Activated CD8-positive, alpha-beta memory T cell treated with anti-CD3 and anti-CD28 coated beads for 36 hours (primary cell): ENCODE results near the gene DNLZ. TPM values are rescaled to one million over a fixed set of nuclear protein-coding genes. Genes with fewer than 3 reads are reported as not detected.
"Not testable (repeated sequence)": the region's sequence is repeated elsewhere in the genome, so short reads cannot be mapped to it uniquely, and the experiment has no call there.

Experiments
- CTCF ChIA-PET: fragments of 350-600 bp; sonication (Branson Sonifier 250); formaldehyde crosslinking; loops from one replicate; lab custom pipeline; 2021; ENCODE audit warnings: antibody characterized with exemption; lab: Charles Lee
- POLR2A ChIA-PET: fragments of 350-600 bp; sonication (Branson Sonifier 250); formaldehyde crosslinking; loops from one replicate; lab custom pipeline; 2021; ENCODE audit warnings: antibody characterized with exemption; lab: Charles Lee
- total RNA-seq, 2 experiments: library from RNA; stranded (reverse); gene quantifications; one replicate each; pipeline ENCODE4 v1.2.3, GENCODE V29; 2021

DNLZ gene
- 10 to 100 TPM; 29.6 to 31.8 TPM for total RNA-seq

GRCh38 chr9:136363106-136363948, at the start of gene DNLZ:
DNLZ (minus strand) TSS chr9:136363744; CDS start chr9:136363714, 30 bp downstream.
- POLR2A ChIA-PET = interaction anchor here (0.6 to 1.6 kb wide), 11 partner anchors 25 to 878 kb away, joined by 3 to 11 read pairs (median 3); partner anchors contain the start of genes ENTR1, PMPCA, SNAPC4 and TUBB4B
- CTCF ChIA-PET = interaction anchor here (0.6 to 2.4 kb wide), 13 partner anchors 9 to 394 kb away, joined by 3 to 15 read pairs (median 3); partner anchors contain the start of gene SNAPC4

DNA sequence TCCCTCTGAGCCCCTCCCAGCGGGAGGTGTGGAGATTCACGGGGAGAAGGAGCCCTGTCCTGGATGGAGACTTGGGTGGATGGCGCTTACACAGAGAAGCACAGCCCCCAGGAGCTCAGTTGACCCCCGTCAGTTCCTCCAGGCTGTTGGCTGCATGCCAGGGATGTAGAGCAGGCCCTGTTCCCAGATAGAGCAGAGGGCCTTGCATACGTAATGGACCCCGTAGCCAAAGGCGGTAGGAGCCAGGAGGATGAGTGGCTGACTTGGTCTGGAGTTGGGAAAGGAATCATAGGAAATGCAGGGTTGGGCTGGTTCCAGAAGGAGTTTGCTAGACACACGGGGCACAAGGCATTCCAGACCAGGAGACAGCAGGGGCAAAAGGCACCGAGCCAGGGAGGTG, 49.4 kb upstream of the DNLZ start:
- ChIA-PET POLR2A (no interaction called here), CTCF (interaction anchor here (1.5 kb wide), 1 partner anchor 9 kb away, joined by 4 read pairs; no protein-coding TSS in a partner anchor)

- POLR2A ChIA-PET = no interaction called here
- CTCF ChIA-PET = interaction anchor here (1.5 to 3.5 kb wide), 2 partner anchors 11 to 27 kb away, joined by 4 to 24 read pairs; partner anchors contain the start of gene SNAPC4
These were observed 47.8 kb upstream of the DNLZ start for GRCh38 chr9:136411378-136411777.

DNA sequence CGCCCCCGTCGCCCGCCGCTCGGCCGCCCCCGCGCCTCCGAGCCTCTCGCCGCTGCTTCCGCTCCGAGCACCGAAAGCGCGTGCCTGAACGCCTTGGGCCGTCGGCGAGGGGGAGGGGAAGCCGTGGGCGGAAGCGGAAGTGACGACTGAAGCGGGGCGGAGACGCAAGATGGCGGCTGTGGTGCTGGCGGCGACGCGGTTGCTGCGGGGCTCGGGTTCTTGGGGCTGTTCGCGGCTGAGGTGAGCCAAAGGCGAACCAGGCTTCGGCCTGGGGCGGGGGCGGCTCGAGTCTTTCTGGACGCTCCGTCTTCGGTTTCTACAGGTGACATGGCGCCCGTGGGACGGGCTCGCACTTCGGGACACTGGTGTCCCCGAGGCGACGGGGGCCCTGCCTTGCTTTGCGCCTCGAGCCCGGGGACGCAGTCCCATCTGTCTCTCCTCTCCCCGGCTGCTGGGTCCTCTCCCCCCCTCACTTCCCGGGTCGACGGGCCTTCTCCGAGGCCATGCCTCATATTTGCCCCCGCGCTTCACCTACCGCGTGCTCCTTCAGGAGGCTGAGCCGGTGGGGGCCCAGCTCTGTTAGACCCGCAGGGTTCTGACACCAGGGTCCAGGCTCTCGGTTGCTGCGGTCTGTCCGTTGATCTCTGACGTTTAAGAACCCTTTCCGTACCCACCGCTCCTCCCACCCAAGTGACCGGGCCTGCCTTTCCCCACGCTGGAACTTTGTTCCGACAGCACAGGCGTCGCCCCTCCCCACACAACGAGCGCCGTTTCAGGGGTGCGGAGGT, 47.1 kb upstream of the DNLZ start, which contains the start of the genes ENTR1 and PMPCA:
Gene ENTR1, minus strand, starts transcription at position 115 of the 788 bp plus-strand sequence. CDS start 217 bp downstream, outside the sequence.
Gene PMPCA, plus strand, starts transcription at position 159 of the 788 bp plus-strand sequence. Its CDS starts 11 bp downstream, at position 170.
- POLR2A ChIA-PET = interaction anchor here (0.8 to 1.7 kb wide), 5 partner anchors 10 to 128 kb away, joined by 3 to 5 read pairs (median 4); partner anchors contain the start of gene DNLZ
- CTCF ChIA-PET = interaction anchor here (3.5 kb wide), 1 partner anchor 10 kb away, joined by 24 read pairs; the partner anchor contains the start of gene SNAPC4

- POLR2A ChIA-PET = interaction anchor here (0.6 to 1.7 kb wide), 7 partner anchors 9 to 320 kb away, joined by 3 to 5 read pairs (median 4); partner anchors contain the start of gene DNLZ
- CTCF ChIA-PET = interaction anchor here (0.7 to 3.5 kb wide), 4 partner anchors 10 to 287 kb away, joined by 3 to 24 read pairs (median 3); partner anchors contain the start of genes DNLZ and SNAPC4
These were observed 46.3 kb upstream of the DNLZ start for GRCh38 chr9:136409557-136410455.

DNA sequence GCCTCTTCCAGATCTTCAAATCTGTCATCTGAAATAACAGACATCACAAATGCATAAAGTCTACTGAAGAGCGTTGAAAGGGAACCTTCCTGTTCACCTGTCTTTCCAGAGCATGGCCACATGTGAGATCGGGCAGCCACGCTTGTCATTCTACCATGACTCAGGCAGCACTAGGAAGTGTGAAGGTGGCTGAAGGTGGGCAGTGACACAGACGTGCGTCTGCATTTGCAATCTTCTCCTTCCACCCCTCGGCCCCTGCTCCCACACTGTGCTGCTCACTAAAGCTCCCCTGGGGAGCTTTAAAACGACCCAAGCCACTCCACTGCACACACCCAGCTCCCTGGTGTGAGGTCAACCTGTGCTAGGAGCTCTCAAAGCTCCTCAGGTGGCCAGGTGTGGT, 44.4 kb upstream of the DNLZ start:
- POLR2A ChIA-PET = no interaction called here
- CTCF ChIA-PET = interaction anchor here (0.7 kb wide), 1 partner anchor 33 kb away, joined by 3 read pairs; no protein-coding TSS in a partner anchor

- CTCF ChIA-PET = not testable (repeated sequence)
These were observed 43.5 kb upstream of the DNLZ start for GRCh38 chr9:136407061-136407460.

DNA sequence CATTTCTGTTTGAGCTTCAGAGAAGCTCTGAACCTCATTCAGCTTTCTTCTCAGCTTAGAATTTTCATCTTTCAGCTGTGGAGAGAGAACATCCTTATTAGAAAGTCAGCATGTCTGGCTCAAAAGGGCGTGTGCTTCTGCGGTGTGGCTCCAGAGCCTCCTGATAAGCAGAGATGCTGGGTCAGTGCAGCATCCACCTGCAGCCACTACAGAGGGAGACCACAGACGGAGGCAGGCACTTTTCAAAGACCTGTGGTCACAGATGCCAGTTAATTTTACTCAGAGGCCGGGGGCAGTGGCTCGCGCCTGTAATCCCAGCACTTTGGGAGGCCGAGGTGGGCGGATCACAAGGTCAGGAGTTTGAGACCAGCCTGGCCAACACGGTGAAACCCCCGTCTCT, 42.4 kb upstream of the DNLZ start:
- POLR2A ChIA-PET, CTCF ChIA-PET: not testable (repeated sequence)

More at GRCh38 chr9:136407061-136407460, 43.5 kb upstream of the DNLZ start:
- POLR2A ChIA-PET = not testable (repeated sequence)

DNA sequence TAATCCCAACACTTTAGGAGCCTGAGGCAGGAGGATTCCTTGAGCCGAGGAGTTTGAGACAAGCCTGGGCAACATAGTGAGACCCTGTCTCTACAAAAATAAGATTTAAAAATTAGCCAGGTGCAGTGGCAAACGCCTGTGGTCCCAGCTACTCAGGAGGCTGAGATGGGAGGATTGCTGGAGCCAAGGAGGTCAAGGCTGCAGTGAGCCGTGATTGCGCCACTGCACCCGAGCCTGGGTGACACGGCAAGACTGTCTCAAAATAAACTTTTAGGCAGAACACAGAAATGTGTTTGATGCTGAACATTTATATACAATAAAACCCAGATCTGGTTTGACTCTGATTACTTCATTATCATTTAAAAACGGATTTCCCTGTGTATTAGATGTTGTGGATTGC, 41.9 kb upstream of the DNLZ start:
- ChIA-PET CTCF (no interaction called here), POLR2A (no interaction called here)

- CTCF ChIA-PET = interaction anchor here (1.3 kb wide), 1 partner anchor 19 kb away, joined by 5 read pairs; no protein-coding TSS in a partner anchor
- POLR2A ChIA-PET = no interaction called here
These were observed 41.2 kb upstream of the DNLZ start for GRCh38 chr9:136404801-136405136.

GRCh38 chr9:136403915-136404800, 40.6 kb upstream of the DNLZ start:
- ChIA-PET CTCF (interaction anchor here (0.9 to 1.6 kb wide), 7 partner anchors 9 to 41 kb away, joined by 3 to 8 read pairs (median 3); partner anchors contain the start of gene DNLZ), POLR2A (interaction anchor here (0.8 to 1.2 kb wide), 2 partner anchors 41 to 142 kb away, joined by 3 read pairs; no protein-coding TSS in a partner anchor)

- ChIA-PET POLR2A (interaction anchor here (0.7 to 1.2 kb wide), 3 partner anchors 41 to 143 kb away, joined by 3 read pairs; no protein-coding TSS in a partner anchor), CTCF (interaction anchor here (0.9 to 1.6 kb wide), 7 partner anchors 10 to 41 kb away, joined by 3 to 8 read pairs (median 3); partner anchors contain the start of gene DNLZ)
These were observed 40.0 kb upstream of the DNLZ start for GRCh38 chr9:136403538-136403914.

DNA sequence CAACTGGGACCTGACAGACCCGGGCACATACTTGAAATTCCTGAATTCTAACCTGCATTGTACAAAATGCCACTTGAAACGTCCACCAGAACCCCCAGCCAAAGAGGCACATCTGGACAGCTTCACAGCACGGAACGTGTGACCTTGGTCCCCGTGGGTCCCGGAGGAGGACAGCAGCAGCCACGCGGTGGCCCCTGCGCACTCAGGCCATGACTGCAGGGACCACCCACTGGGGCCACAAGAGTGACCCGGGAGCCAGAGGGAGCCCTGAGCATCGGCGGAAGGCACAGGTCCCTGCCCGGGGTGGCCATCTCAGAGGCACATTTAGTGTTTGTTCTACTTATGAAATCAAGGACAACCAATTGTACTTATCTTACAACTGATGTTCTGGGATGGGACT, 38.5 kb upstream of the DNLZ start:
- ChIA-PET CTCF (interaction anchor here (0.6 to 4.0 kb wide), 3 partner anchors 8 to 720 kb away, joined by 3 to 24 read pairs (median 5); partner anchors contain the start of genes ENTR1 and PMPCA), POLR2A (no interaction called here)

GRCh38 chr9:136401173-136401922, 37.8 kb upstream of the DNLZ start:
- POLR2A ChIA-PET = interaction anchor here (1.2 to 1.3 kb wide), 2 partner anchors 8 to 38 kb away, joined by 5 to 11 read pairs; partner anchors contain the start of genes DNLZ, ENTR1 and PMPCA
- CTCF ChIA-PET = interaction anchor here (0.6 to 4.0 kb wide), 5 partner anchors 9 to 721 kb away, joined by 3 to 24 read pairs (median 5); partner anchors contain the start of genes DNLZ, ENTR1 and PMPCA

DNA sequence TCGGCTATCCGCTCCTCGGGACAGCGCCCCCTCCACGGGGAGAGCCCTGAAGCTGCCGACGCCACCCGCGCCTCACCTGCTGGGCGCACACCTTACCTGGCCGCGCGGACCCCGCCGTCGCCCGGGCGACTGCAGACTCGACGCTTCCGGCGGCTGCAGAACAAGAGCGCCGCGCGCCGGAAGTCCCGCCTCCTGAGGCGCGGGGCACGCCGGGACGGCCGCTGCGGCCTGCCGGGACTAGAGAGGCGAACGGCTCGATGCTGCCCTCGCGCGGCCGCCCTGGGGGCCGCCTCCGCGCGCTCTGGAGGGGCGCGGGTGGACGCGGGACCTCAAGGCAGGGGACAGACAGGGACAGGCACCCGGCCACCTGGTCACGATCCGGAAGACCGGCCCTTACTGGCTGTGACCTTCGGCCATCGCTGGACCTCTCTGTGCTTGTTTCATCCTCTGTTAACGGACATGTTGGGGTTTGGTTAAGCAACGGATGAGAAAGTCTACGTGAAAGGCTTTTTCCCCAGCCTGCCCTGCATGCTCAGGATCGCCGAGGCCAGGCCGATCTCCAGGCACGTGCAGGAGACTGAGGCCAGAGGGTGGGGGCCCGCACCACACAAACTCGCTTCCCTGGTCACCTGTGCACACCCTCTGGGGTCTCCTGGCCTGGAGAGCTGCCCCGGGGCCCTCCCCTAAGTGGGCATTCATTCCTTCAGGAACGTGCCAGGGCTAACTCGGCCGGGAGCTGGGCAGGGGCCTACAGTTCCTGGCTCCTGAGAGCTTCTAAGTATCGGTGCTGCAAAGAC, 36.7 kb upstream of the DNLZ start, which contains the start of gene SNAPC4:
Gene SNAPC4, minus strand, starts transcription at position 133 of the 797 bp plus-strand sequence. CDS start 1,742 bp downstream, outside the sequence.
- POLR2A ChIA-PET = interaction anchor here (1.2 to 1.3 kb wide), 2 partner anchors 9 to 37 kb away, joined by 5 to 11 read pairs; partner anchors contain the start of genes DNLZ, ENTR1 and PMPCA
- CTCF ChIA-PET = interaction anchor here (0.7 to 4.0 kb wide), 5 partner anchors 8 to 37 kb away, joined by 3 to 24 read pairs (median 5); partner anchors contain the start of genes DNLZ, ENTR1 and PMPCA
